ENCODE data around the gene NTM.

DNA sequence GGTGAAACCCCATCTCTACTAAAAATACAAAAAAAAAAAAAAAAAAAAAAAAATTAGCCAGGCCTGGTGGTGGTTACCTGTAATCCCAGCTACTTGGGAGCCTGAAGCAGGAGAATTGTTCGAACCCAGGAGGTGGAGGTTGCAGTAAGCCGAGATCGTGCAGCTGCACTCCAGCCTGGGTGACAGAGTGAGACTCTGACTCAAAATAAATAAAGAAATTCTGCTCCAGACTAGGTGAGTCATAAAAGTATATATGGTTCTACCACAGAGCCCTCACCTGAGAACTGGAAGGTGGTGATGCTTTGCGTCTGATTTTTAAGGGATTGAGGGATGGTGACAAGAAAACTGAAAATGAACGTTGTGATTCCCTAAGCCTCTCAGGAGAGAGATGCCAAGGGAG is 58.4 kb downstream of the NTM start:
- TF ChIP-seq POLR2AphosphoS5 (IDR thresholded peaks at IDR 0.05; ENCODE audit: borderline replicate concordance, low read depth, low read length) = no peak
- TF ChIP-seq EZH2 (IDR thresholded peaks at IDR 0.05) = no peak
